Bladder microvascular endothelial cell (primary cell): ENCODE results near the gene OR8D1. TPM values are rescaled to one million over a fixed set of nuclear protein-coding genes. Genes with fewer than 3 reads are reported as not detected.

Source experiments
- total RNA-seq: library from RNA; depleted of rRNA; stranded (reverse); fragments of >200 nt; gene quantifications from 2 replicates; pipeline ENCODE4 v1.2.3, GENCODE V29; 2014

Gene OR8D1
- not detected in 2 replicates for total RNA-seq

GRCh38 chr11:124313849-124314248, at the start of gene OR8D1:
Gene OR8D1, minus strand, starts transcription at chr11:124313949. Its CDS starts 3,183 bp downstream, at chr11:124310766.

GRCh38 chr11:124320097-124320496, 6.3 kb upstream of the OR8D1 start, which contains the start of gene OR8D2:
Gene OR8D2, minus strand, starts transcription at chr11:124320197. Its CDS starts 0 bp downstream, at chr11:124320197.

GRCh38 chr11:124256076-124256475, 57.7 kb downstream of the OR8D1 start, which contains the start of gene OR8G5:
Gene OR8G5, plus strand, starts transcription at chr11:124256376. Its CDS starts 8,556 bp downstream, at chr11:124264932.

Other genes with a start within 250 kb of the OR8D1 start
- 5.7 and 6.6 TPM in 2 replicates for gene VWA5A, start 198.5 kb downstream of the OR8D1 start, total RNA-seq
- gene OR10D3, start 130.6 kb downstream of the OR8D1 start, total RNA-seq: not detected in 2 replicates
- not detected in 2 replicates for gene OR8G1, start 72.9 kb downstream of the OR8D1 start, total RNA-seq
- gene OR8G5, start 57.6 kb downstream of the OR8D1 start, total RNA-seq: not detected in 2 replicates
- not detected in 2 replicates for gene OR8D2, start 6.2 kb upstream of the OR8D1 start, total RNA-seq
- gene OR8B2, start 70.5 kb upstream of the OR8D1 start, total RNA-seq: not detected in 2 replicates
- under 0.01 TPM in 1 of 2 replicates, not detected in the other for gene OR8B3, start 85.1 kb upstream of the OR8D1 start, total RNA-seq
- gene OR8B4, start 110.9 kb upstream of the OR8D1 start, total RNA-seq: not detected in 2 replicates
- not detected in 2 replicates for gene OR8B8, start 131.7 kb upstream of the OR8D1 start, total RNA-seq
- not detected in 2 replicates for gene OR8B12, start 229.7 kb upstream of the OR8D1 start, total RNA-seq